Measurements from ENCODE around the gene IFITM5.

IFITM5 gene

DNA sequence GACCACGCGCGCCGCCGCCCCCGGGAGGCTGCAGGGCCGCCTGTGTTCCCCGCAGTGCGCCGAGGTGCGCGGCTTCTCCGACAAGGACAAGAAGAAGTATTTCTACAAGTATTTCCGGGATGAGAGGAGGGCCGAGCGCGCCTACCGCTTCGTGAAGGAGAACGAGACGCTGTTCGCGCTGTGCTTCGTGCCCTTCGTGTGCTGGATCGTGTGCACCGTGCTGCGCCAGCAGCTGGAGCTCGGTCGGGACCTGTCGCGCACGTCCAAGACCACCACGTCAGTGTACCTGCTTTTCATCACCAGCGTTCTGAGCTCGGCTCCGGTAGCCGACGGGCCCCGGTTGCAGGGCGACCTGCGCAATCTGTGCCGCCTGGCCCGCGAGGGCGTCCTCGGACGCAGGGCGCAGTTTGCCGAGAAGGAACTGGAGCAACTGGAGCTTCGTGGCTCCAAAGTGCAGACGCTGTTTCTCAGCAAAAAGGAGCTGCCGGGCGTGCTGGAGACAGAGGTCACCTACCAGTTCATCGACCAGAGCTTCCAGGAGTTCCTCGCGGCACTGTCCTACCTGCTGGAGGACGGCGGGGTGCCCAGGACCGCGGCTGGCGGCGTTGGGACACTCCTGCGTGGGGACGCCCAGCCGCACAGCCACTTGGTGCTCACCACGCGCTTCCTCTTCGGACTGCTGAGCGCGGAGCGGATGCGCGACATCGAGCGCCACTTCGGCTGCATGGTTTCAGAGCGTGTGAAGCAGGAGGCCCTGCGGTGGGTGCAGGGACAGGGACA is 18.4 kb downstream of the IFITM5 start:
- no peak for DNase-seq (ENCODE audit: low read depth)
- TF ChIP-seq, protein P1, sequence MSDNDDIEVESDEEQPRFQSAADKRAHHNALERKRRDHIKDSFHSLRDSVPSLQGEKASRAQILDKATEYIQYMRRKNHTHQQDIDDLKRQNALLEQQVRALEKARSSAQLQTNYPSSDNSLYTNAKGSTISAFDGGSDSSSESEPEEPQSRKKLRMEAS (IDR thresholded peaks at IDR 0.05; ENCODE audit: low read depth, low read length), result no peak
- H3K4me3 ChIP-seq (ENCODE audit: low read depth, low read length), result no peak overlapping the region

DNA sequence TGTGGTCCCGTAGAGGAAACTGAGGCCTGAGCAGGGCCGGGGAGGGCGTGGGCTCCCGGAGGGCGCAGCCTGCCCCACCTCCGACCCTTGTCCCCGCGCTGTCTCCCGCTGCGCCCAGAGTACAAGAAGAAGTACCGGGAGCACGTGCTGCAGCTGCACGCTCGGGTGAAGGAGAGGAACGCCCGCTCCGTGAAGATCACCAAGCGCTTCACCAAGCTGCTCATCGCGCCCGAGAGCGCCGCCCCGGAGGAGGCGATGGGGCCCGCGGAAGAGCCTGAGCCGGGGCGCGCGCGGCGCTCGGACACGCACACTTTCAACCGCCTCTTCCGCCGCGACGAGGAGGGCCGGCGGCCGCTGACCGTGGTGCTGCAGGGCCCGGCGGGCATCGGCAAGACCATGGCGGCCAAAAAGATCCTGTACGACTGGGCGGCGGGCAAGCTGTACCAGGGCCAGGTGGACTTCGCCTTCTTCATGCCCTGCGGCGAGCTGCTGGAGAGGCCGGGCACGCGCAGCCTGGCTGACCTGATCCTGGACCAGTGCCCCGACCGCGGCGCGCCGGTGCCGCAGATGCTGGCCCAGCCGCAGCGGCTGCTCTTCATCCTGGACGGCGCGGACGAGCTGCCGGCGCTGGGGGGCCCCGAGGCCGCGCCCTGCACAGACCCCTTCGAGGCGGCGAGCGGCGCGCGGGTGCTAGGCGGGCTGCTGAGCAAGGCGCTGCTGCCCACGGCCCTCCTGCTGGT is 19.2 kb downstream of the IFITM5 start:
- no peak for DNase-seq (ENCODE audit: low read depth)
- no peak overlapping the region for H3K4me3 ChIP-seq (ENCODE audit: low read depth, low read length)
- TF ChIP-seq POLR2A (IDR thresholded peaks at IDR 0.05; ENCODE audit: extremely low read depth, insufficient read length) (no peak), MYC (IDR thresholded peaks at IDR 0.05; ENCODE audit: low read depth, low read length) (no peak)
- TF ChIP-seq, protein P2, sequence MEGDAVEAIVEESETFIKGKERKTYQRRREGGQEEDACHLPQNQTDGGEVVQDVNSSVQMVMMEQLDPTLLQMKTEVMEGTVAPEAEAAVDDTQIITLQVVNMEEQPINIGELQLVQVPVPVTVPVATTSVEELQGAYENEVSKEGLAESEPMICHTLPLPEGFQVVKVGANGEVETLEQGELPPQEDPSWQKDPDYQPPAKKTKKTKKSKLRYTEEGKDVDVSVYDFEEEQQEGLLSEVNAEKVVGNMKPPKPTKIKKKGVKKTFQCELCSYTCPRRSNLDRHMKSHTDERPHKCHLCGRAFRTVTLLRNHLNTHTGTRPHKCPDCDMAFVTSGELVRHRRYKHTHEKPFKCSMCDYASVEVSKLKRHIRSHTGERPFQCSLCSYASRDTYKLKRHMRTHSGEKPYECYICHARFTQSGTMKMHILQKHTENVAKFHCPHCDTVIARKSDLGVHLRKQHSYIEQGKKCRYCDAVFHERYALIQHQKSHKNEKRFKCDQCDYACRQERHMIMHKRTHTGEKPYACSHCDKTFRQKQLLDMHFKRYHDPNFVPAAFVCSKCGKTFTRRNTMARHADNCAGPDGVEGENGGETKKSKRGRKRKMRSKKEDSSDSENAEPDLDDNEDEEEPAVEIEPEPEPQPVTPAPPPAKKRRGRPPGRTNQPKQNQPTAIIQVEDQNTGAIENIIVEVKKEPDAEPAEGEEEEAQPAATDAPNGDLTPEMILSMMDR (IDR thresholded peaks at IDR 0.05; ENCODE audit: low read depth, low read length), result no peak
- TF ChIP-seq, protein P1 (IDR thresholded peaks at IDR 0.05; ENCODE audit: low read depth, low read length), result no peak

DNA sequence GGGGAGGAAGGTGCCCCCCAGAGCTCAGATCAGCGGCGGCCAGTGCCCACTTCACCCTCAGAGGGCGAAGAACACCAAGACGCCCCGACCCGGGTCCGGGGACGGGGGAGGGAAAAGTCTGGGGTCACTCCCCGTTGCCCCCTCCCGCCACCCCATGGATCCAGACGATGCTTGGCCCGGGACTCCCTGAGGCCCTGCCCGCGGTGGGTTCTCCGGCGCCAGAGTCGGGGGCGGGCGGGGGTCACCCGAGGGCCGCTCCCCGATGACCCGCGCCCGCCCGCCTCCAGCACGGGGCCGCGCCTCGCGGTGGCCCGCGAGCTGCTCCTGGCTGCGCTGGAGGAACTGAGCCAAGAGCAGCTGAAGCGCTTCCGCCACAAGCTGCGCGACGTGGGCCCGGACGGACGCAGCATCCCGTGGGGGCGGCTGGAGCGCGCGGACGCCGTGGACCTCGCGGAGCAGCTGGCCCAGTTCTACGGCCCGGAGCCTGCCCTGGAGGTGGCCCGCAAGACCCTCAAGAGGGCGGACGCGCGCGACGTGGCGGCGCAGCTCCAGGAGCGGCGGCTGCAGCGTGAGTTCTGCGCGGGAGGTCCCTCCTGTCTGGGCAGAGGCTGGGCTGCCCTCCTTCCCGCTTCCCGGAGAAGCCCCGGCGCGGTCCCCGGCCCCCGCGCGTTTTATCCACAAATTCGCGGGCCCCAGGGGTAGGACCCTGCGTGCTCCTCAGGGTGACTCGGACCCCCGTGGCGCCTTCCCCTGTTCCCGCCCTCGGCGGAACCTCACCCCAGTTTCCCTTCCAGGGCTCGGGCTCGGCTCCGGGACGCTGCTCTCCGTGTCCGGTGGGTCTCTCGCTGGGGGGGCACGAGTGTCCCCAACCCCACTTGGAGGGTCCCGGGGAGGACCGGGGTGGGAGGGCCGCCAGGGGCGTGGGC is 20.0 kb downstream of the IFITM5 start:
- H3K4me3 ChIP-seq (ENCODE audit: low read depth, low read length), result no peak overlapping the region
- TF ChIP-seq POLR2A (IDR thresholded peaks at IDR 0.05; ENCODE audit: extremely low read depth, insufficient read length), result no peak
- TF ChIP-seq, protein P2 (IDR thresholded peaks at IDR 0.05; ENCODE audit: low read depth, low read length), result no peak
- TF ChIP-seq MYC (IDR thresholded peaks at IDR 0.05; ENCODE audit: low read depth, low read length), result no peak
- TF ChIP-seq, protein P1 (IDR thresholded peaks at IDR 0.05; ENCODE audit: low read depth, low read length), result no peak
- no peak for DNase-seq (ENCODE audit: low read depth)

DNA sequence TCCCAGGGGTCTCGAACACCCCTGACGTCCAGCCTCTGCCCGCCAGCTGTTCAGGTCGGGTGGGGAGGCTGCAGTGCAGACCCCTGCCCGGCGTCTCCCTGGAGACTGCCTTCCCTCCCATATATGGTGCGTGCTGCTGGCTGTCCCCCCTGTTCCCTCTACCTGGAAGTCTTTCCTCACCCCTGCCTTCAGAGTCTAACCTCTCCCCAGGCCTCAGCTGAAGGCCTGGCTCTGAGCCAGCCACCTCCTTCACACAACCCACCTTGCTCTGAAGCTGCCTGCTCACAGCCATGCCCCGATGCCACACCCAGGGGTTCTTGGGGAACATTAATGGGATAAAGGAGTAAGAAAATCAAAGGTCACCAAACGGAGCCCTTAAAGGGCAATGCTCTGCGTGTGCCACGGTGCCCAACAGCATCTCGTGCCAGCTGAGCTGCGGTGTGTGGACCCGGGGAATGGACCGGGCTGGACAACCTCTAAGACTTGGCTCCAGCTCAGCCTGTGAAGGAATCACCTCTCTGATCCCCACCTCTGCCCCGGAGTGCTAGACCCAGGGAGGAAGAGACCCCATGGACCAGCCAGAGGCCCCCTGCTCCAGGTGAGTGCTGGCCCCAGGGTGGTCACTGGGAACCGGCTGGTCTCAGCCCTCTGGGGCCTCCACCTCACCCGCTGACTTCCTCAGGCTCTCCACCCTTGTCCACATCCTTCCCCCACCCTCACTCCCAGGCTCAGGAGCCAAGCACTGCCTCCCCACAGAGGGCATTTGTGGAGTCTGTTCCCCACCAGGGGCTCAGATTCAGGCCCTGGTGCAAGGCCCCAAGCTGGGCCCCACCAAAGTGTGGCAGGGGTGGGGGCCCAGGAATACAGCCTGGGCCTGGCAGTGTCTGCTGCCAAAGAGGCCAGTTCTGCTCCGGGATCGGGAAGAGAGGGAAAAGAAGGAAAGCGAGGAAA is 21.1 kb downstream of the IFITM5 start, which contains the start of gene NLRP6:
Gene NLRP6 (plus strand): TSS at position 407 of the 951 bp plus-strand sequence. CDS start 163 bp downstream, at position 570.
- TF ChIP-seq, protein P1 (IDR thresholded peaks at IDR 0.05; ENCODE audit: low read depth, low read length), result no peak
- no peak for TF ChIP-seq POLR2A (IDR thresholded peaks at IDR 0.05; ENCODE audit: extremely low read depth, insufficient read length)
- TF ChIP-seq, protein P2 (IDR thresholded peaks at IDR 0.05; ENCODE audit: low read depth, low read length), result no peak
- no peak for TF ChIP-seq MYC (IDR thresholded peaks at IDR 0.05; ENCODE audit: low read depth, low read length)
- H3K4me3 ChIP-seq (ENCODE audit: low read depth, low read length), result no peak within 1 kb of the TSS
- DNase-seq (ENCODE audit: low read depth), result no peak

DNA sequence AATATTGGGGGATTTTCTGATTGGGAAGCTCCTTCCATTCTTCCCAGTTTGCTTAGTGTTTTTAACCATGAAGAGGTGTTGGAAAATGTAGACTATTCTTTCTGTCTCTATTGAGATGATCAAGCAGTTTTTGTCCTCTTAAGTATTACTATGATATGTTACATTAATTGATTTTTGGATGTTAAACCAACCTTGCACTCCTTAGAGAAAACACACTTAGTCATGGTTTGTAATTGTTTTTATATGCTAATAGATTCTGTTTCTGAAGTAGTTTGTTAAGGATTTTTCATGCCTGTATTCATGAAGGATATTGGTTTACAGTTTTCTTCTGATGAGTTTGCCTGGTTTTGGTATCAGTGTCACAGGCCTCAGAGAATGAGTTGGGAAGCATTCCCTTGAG is 23.1 kb downstream of the IFITM5 start:
- TF ChIP-seq, protein P1 (IDR thresholded peaks at IDR 0.05; ENCODE audit: low read depth, low read length), result no peak
- TF ChIP-seq POLR2A (IDR thresholded peaks at IDR 0.05; ENCODE audit: extremely low read depth, insufficient read length) (no peak), MYC (IDR thresholded peaks at IDR 0.05; ENCODE audit: low read depth, low read length) (no peak)
- TF ChIP-seq, protein P2 (IDR thresholded peaks at IDR 0.05; ENCODE audit: low read depth, low read length), result no peak
- no peak overlapping the region for H3K4me3 ChIP-seq (ENCODE audit: low read depth, low read length)
- no peak for DNase-seq (ENCODE audit: low read depth)
